SK-N-DZ (cell line): ENCODE data around the gene TSHB.

ENCODE experiments used
- DNase-seq: peaks from one replicate; pipeline ENCODE4 v3.0.0-alpha.2; 2015; ENCODE audit warnings: low spot score

Gene TSHB

GRCh38 chr1:115059316-115059715 lies 29.7 kb downstream of the TSHB start:
- DNase-seq = no peak

- DNase-seq = no peak
Observed at GRCh38 chr1:115060501-115060900, 30.9 kb downstream of the TSHB start.

- DNase-seq = no peak
Observed at GRCh38 chr1:115062542-115063004, 32.9 kb downstream of the TSHB start.

GRCh38 chr1:115063228-115063901 lies 33.7 kb downstream of the TSHB start:
- no peak for DNase-seq

- peak; percentile 10 for DNase-seq
Observed at GRCh38 chr1:115064461-115064860, 34.8 kb downstream of the TSHB start.

GRCh38 chr1:115065021-115065420 lies 35.4 kb downstream of the TSHB start:
- DNase-seq = no peak

- no peak for DNase-seq
Observed at GRCh38 chr1:115067161-115067859, 37.7 kb downstream of the TSHB start.

GRCh38 chr1:115068826-115069585 lies 39.4 kb downstream of the TSHB start:
- DNase-seq = no peak

- DNase-seq = no peak
Observed at GRCh38 chr1:115069659-115070308, 40.2 kb downstream of the TSHB start.

GRCh38 chr1:115071012-115071664 lies 41.5 kb downstream of the TSHB start:
- no peak for DNase-seq

GRCh38 chr1:115073298-115074087 lies 43.9 kb downstream of the TSHB start:
- no peak for DNase-seq

- no peak for DNase-seq
Observed at GRCh38 chr1:115074839-115075534, 45.4 kb downstream of the TSHB start.

- DNase-seq = no peak
Observed at GRCh38 chr1:115076384-115076915, 46.8 kb downstream of the TSHB start.

GRCh38 chr1:115077286-115077983 lies 47.8 kb downstream of the TSHB start:
- DNase-seq = no peak

- no peak for DNase-seq
Observed at GRCh38 chr1:115077984-115078330, 48.3 kb downstream of the TSHB start.

- DNase-seq = no peak
Observed at GRCh38 chr1:115078708-115079107, 49.1 kb downstream of the TSHB start.

GRCh38 chr1:115082949-115083348 lies 53.3 kb downstream of the TSHB start:
- DNase-seq = no peak
